AG09319 (cell line): ENCODE measurements around the gene BCORL1.

Experiments
- DNase-seq: peaks from one replicate; pipeline ENCODE4 v3.0.0-alpha.2; 2010; ENCODE audit warnings: low read depth; ENCODE audit errors: extremely low read depth
- TF ChIP-seq, protein P1 (sequence below): IDR thresholded peaks from 2 replicates; pipeline ENCODE4 v1.5.1; 2011; ENCODE audit warnings: low read depth, mild to moderate bottlenecking, inconsistent platforms, low read length, moderate library complexity

BCORL1 gene

DNA sequence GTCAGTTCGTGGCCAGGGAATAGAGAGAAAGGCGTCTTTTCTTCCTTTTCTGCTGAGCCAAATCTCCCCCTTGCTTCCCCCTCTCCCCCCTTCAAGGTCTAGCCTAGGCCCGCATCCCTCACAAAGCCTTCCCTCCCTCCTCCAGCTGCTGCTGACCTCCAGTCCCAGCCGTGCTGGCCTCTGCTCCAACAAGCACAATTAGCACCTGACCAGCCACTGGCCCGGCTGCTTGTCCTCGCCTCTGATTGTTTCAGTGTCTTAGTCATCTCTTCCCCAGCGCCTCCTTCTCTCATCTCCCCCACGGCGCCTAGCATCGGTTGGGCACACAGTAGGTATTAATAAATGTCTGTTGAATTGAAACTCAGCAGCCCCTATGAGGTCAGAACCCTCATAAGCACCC is 123.6 kb downstream of the BCORL1 start:
- TF ChIP-seq, protein P1, sequence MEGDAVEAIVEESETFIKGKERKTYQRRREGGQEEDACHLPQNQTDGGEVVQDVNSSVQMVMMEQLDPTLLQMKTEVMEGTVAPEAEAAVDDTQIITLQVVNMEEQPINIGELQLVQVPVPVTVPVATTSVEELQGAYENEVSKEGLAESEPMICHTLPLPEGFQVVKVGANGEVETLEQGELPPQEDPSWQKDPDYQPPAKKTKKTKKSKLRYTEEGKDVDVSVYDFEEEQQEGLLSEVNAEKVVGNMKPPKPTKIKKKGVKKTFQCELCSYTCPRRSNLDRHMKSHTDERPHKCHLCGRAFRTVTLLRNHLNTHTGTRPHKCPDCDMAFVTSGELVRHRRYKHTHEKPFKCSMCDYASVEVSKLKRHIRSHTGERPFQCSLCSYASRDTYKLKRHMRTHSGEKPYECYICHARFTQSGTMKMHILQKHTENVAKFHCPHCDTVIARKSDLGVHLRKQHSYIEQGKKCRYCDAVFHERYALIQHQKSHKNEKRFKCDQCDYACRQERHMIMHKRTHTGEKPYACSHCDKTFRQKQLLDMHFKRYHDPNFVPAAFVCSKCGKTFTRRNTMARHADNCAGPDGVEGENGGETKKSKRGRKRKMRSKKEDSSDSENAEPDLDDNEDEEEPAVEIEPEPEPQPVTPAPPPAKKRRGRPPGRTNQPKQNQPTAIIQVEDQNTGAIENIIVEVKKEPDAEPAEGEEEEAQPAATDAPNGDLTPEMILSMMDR: no peak
- DNase-seq: no peak
